COR-L47 (cell line): ENCODE results near the gene RBPJ.

Source experiments
- DNase-seq: peaks from one replicate; lab custom pipeline; 2025; lab: John Stamatoyannopoulos, UW

RBPJ gene

GRCh38 chr4:26420438-26420837, 99.6 kb downstream of the RBPJ start:
- no peak for DNase-seq

GRCh38 chr4:26420913-26421312, 100.1 kb downstream of the RBPJ start:
- peak; percentile 74 for DNase-seq

GRCh38 chr4:26424153-26424552, 103.3 kb downstream of the RBPJ start:
- no peak for DNase-seq

- DNase-seq = no peak
These were observed 104.0 kb downstream of the RBPJ start for GRCh38 chr4:26424838-26425237.

- no peak for DNase-seq
These were observed 105.1 kb downstream of the RBPJ start for GRCh38 chr4:26425953-26426352.

- no peak for DNase-seq
These were observed 106.1 kb downstream of the RBPJ start for GRCh38 chr4:26426892-26427291.

- DNase-seq = no peak
These were observed 109.1 kb downstream of the RBPJ start for GRCh38 chr4:26429910-26430309.

GRCh38 chr4:26431461-26432180, 110.8 kb downstream of the RBPJ start:
- no peak for DNase-seq

GRCh38 chr4:26432419-26432818, 111.6 kb downstream of the RBPJ start:
- DNase-seq = no peak

GRCh38 chr4:26433556-26433955, 112.7 kb downstream of the RBPJ start:
- no peak for DNase-seq

- DNase-seq = no peak
These were observed 113.3 kb downstream of the RBPJ start for GRCh38 chr4:26434030-26434639.

- DNase-seq = no peak
These were observed 120.3 kb downstream of the RBPJ start for GRCh38 chr4:26441102-26441501.

- DNase-seq = no peak
These were observed 121.0 kb downstream of the RBPJ start for GRCh38 chr4:26441771-26442170.

- no peak for DNase-seq
These were observed 126.6 kb downstream of the RBPJ start for GRCh38 chr4:26447378-26447777.

- DNase-seq = no peak
These were observed 129.6 kb downstream of the RBPJ start for GRCh38 chr4:26450418-26450817.

- DNase-seq = no peak
These were observed 130.8 kb downstream of the RBPJ start for GRCh38 chr4:26451597-26451996.

- peak; percentile 92 for DNase-seq
These were observed 132.0 kb downstream of the RBPJ start for GRCh38 chr4:26452565-26453531.

- no peak for DNase-seq
These were observed 134.1 kb downstream of the RBPJ start for GRCh38 chr4:26454961-26455360.

GRCh38 chr4:26455571-26455970, 134.8 kb downstream of the RBPJ start:
- DNase-seq = no peak

- no peak for DNase-seq
These were observed 136.6 kb downstream of the RBPJ start for GRCh38 chr4:26457412-26457811.

GRCh38 chr4:26458157-26458561, 137.3 kb downstream of the RBPJ start:
- no peak for DNase-seq

- peak; percentile 45 for DNase-seq
These were observed 138.4 kb downstream of the RBPJ start for GRCh38 chr4:26459054-26459755.
